ENCODE measurements around the gene CHMP1A.
"Not testable (repeated sequence)": the region's sequence is repeated elsewhere in the genome, so short reads cannot be mapped to it uniquely, and the experiment has no call there.

The CHMP1A gene

DNA sequence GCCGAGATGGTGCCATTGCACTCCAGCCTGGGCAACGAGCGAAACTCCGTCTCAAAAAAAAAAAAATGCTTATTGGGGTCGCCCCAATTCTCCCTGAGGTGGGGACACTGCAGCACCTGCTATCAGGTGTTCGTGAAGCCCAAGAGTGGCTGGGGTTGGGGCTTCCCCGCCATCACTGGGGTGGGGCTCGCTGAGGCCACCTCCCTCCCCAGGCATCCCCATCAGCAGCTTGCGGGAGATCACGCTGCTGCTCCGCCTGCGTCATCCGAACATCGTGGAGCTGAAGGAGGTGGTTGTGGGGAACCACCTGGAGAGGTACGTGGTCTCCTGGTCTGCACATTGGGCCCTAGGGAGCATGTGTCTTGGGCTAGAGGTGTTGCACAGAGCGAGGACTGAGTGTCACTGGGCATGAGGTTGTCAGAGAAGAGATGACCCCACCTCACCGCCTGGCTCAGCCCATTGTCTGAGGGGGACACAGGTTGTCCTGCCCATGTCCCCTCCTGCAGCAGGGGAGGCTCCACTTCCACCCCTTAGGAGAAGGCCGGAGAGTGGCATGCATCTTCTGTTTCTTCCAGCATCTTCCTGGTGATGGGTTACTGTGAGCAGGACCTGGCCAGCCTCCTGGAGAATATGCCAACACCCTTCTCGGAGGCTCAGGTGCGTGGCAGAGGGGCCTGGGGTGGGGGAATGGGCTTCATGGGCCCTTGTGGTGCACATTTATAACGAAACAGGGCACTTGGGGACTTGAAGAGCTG lies 33.9 kb upstream of the CHMP1A start:
- DNase-seq, result no peak

GRCh38 chr16:89690392-89690901 lies 32.9 kb upstream of the CHMP1A start:
- no peak for DNase-seq

DNA sequence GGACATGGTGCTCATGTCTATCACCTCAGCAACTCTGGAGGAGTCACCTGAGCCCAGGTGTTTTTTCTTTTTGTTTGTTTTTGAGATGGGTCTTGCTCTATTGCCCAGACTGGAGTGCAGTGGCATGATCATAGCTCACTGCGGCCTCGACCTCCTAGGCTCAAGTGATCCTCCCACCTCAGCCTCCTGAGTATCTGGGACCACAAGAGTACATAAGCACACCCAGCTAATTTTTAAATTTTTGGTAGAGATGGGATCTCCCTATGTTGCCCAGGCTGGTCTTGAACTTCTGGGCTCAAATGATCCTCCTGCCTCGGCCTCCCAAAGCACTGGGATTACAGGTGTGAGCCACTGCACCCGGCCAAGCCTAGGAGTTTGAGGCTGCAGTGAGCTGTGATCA lies 32.1 kb upstream of the CHMP1A start:
- not testable (repeated sequence) for DNase-seq

DNA sequence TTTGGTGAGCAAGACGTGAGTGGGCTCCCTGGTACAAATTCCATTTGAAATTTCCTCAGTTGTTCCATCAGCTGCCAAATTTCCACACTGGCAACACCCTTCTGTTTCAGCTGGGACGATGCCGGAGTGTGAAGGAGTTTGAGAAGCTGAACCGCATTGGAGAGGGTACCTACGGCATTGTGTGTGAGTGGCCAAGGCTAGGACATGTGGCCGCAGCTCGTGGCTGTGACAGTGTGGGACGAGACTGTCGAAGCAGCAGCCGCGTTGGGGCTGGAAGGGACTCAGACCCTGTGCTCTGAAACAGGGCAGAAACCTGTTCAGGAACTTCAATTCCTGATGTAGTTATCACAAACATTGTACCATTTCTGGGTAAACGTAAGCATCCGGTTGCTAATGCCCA lies 31.6 kb upstream of the CHMP1A start:
- no peak for DNase-seq

DNA sequence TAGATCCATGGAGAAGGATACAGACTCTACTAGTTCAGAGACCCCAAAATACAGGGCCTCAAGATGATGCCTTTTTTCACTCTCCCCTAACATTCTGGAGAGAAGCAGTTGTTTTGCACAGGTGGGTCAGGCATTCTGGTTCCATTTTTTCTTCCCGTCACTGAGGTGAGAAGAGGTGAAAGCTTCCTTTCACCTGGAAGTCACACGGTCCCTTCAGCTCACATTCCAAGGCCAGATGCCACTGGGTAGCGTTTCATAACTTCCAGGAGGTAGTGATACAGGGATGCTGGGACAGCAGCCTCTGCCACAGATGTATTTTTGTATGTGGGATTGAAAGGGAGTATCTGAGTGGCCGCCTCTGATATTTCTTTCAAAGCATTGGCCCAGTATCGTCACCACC lies 30.9 kb upstream of the CHMP1A start:
- DNase-seq, result no peak

GRCh38 chr16:89687092-89687940 lies 29.8 kb upstream of the CHMP1A start:
- DNase-seq, result peak; percentile 50

DNA sequence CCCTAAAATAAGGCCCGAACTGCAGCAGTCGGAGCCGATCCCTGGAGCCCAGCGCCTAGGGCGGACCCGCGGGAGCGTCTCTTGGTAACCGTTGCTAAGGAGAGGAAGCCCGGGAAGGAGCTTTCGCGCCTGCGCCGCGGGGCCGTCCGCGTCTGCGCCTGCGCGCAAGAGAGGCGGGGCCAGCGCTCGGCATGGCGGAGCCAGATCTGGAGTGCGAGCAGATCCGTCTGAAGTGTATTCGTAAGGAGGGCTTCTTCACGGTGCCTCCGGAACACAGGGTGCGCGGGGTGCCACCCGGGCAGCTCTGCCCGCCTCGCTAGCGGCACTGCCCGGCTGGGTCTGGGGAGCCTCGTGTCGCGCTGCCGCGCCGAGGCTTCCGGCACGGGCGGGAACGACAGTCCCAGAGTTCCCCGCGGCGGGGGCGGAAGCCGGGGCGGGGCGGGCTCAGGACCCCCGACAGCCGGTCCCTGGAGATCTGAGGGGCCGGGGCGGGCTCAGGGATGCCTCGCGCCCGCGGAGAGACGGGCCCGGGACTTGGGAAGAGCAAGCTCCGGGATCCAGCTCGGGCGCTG lies 29.1 kb upstream of the CHMP1A start, which contains the start of gene CDK10:
TSS of gene CDK10 (plus strand) at position 170 of the 572 bp plus-strand sequence. CDS start at position 192, 22 bp downstream.
- peak; percentile 89 for DNase-seq

DNA sequence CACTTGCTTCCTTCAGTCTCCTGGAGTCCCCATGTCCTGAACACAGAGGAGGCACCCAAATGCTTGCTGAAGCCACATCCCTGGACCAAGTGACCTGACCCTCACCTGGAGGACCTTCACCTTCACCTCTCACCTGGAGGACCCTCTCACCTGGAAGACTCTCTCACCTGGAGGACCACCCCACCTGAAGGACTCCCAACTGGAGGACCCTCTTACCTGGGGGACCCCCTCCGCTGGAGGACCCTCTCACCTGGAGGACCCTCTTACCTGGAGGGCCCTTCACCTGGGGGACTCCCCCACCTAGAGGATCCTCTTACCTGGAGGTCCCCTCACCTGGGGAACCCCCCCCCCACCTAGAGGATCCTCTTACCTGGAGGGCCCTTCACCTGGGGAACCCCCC lies 28.4 kb upstream of the CHMP1A start:
- no peak for DNase-seq

GRCh38 chr16:89678258-89678657 lies 20.8 kb upstream of the CHMP1A start:
- DNase-seq, result no peak

- DNase-seq, result no peak
Measured at GRCh38 chr16:89672177-89672941, 14.9 kb upstream of the CHMP1A start.

DNA sequence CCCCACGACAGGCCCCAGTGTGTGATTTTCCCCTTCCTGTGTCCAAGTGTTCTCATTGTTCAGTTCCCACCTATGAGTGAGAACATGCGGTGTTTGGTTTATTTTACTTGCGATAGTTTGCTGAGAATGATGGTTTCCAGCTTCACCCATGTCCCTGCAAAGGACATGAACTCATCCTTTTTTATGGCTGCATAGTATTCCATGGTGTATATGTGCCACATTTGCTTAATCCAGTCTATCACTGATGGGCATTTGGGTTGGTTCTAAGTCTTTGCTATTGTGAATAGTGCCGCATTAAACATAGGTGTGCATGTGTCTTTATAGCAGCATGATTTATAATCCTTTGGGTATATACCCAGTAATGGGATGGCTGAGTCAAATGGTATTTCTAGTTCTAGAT lies 14.1 kb upstream of the CHMP1A start:
- DNase-seq, result not testable (repeated sequence)

- peak; percentile 43 for DNase-seq
Measured at GRCh38 chr16:89670496-89671431, 13.3 kb upstream of the CHMP1A start.

GRCh38 chr16:89669755-89670154 lies 12.2 kb upstream of the CHMP1A start:
- DNase-seq, result no peak

GRCh38 chr16:89668790-89669158 lies 11.3 kb upstream of the CHMP1A start:
- DNase-seq, result no peak

DNA sequence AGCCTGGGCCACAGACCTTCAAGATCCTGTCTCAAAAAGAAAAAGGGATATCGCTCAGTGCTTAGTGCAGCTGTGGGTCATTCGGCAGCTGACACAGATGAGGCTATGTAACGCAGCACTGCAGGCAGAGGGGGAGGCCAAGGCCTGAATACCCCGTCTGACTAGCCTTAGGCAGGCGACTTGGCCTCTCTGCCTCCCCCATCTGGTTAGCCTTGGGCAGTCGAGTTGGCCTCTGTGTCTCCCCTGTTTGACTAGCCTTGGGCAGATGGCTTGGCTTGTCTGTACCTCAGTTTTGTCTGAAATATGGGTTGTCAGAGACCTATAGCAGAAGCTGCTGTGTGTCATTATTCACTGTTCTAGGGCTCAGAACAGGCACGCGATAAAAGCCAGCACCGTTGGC lies 10.1 kb upstream of the CHMP1A start:
- no peak for DNase-seq

- peak; percentile 29 for DNase-seq
Measured at GRCh38 chr16:89667000-89667399, 9.5 kb upstream of the CHMP1A start.

DNA sequence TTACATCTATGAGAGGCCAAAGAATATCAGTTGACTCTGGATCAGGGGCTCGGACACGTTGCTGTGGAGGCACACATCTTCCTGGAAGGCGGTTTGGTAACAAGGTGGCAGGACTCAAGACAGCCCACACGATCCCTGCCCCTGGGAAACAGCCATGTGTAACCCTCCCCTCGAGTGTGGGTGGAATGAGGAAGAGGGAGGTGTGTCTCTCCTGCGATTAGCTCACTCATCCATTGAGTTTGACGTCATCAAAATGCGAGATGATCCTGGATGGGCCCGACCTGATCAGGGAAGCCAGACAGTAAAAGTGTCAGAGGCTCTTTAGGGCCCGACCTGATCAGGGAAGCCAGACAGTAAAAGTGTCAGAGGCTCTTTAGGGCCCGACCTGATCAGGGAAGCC lies 6.7 kb upstream of the CHMP1A start:
- not testable (repeated sequence) for DNase-seq

DNA sequence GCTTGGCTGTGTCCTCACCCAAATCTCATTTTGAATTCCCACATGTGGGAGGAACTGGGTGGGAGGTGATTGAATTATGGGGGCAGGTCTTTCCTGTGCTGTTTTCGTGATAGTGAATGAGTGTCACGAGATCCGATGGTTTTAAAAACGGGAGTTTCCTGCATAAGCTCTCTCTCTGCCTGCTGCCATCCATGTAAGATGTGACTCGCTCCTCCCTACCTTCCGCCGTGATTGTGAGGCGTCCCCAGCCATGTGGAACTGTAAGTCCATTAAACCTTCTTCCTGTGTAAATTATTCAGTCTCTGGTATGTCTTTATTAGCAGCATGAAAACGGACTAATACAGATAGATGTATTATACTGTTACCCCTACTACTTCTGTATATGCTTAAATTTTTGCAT lies 3.7 kb upstream of the CHMP1A start:
- no peak for DNase-seq

DNA sequence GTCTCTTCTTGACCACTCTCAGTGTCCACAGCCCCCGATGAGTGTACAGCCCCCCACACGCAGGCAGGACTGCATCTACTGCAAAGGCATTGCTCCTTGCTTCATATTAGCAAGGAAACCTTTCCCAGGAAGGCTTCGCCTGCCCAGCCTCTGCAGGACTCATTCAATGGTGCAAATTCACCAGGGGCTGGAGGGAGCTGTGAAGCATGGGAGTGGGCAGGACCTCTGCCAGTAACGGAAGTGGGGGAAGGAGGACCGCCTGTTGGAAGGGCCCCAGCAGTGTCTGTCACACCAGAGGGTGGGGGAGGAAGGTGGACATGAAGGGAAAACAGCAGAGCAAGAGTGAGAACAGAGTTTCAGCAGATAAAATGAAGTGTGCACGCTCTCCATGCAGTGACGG lies 2.6 kb upstream of the CHMP1A start:
- no peak for DNase-seq

DNA sequence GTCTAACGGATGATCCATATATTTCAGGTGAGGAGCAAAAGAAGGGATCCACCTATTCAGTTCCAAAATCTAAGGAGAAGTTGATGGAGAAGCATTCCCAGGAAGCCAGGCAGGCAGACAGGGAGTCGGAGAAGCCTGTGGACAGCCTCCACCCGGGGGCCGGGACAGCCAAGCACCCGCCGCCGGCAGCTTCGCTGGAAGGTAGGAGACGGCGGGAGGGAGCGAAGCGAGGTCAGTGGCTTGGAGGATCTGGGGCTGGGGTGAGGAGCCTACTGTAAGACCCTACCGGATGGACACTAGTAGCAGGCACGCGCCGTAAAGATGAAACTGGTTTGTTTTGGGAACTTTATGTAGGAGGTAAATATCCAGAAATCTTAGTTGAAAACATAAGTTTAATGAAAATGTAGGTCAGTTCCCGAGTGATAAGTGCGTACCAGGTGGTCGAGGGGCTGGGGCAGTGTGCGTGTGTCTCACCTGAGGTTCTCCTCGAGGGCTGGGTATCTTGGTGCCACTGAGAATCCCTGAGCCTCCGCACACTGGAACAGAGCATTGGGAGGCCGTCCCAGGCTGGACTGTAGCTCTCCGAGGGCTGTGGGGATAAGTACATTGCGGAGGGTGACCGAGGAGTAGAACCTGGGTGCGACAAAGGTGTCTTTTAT lies 842 bp upstream of the CHMP1A start:
- peak; percentile 26 for DNase-seq

Measured in EL (cell line).